Measurements from ENCODE around the gene INO80E. TPM values are rescaled to one million over a fixed set of nuclear protein-coding genes. Genes with fewer than 3 reads are reported as not detected.
"Not testable (repeated sequence)": the region's sequence is repeated elsewhere in the genome, so short reads cannot be mapped to it uniquely, and the experiment has no call there.

INO80E gene
- total and polyA plus RNA-seq, 7 donors = 30.5 to 86.9 (median 43.3) TPM

GRCh38 chr16:30010844-30011713, 15.0 kb downstream of the INO80E start, which contains the start of gene DOC2A:
Gene DOC2A (minus strand): TSS chr16:30011027. CDS start chr16:30010222, 805 bp downstream.
- intact Hi-C loops (cut with DNase I) = no loop called here
- peak in 2 of 4 donors; percentile 10 to 28 for ATAC-seq

DNA sequence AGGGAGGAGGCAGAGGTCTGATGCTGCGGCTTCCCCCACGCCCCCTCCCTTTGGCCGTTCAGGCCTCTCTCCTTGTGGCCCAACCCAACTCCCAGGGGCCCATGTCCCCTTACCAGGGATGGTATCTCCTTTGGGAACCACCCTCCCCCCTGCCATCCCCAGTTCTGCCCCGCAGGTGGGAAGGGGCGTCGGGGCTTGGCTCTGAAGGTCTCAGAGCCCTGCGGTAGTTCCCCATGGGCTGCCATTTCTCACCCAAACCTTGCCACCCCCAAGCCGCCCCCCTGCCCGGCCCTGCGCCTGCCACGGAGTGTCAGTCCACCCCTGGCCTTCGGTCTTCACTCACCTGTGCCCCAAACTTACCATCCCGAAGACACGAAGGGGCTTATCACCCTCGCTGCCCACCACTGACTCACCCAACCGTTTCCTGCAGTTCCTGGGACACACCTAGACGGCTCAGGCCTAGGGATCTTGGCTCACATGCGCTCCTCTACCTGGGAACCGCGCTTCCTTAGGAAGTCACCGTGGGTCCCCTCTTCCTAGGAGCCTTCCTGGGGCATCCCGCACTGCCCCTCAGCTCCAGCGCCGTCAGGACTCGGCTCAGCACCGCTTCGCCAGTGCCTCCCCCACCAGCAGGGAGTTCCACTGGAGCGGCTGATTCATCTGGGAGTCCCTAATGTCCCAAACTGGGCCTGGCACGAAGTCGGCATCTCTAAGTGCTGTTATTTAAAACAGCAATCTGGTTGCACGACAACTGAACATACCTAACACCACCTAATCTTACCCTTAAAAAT, 15.9 kb downstream of the INO80E start:
- peak overlapping the region; percentile 52 for H3K4me3 ChIP-seq
- WGBS, 3 donors = 17 to 21% (median 19%) methylated on average over 27 to 31 of the region's 31 CpGs

More at GRCh38 chr16:30010844-30011713, 15.0 kb downstream of the INO80E start, which contains the start of gene DOC2A:
- no peak for TF ChIP-seq CTCF (IDR thresholded peaks at IDR 0.05)
- Histone ChIP-seq H3K4me1 (no peaks in the 10 kb centered on the region), H3K27ac (no peak within 1 kb of the TSS), H3K36me3 (ENCODE audit: insufficient read depth in 1 of 2, low read depth in 1 of 2) (no peaks in the 10 kb centered on the region), H3K4me3 (peak within 1 kb of the TSS; percentile 52), H3K27me3 (ENCODE audit: insufficient read depth in 3 of 3, low read length in 2 of 3) (peaks cover 0 to 45% (median 17%) of the 10 kb centered on the region in 3 donors), H3K9me3 (no peaks in the 10 kb centered on the region)
- 1% methylated on average over 49 to 97 of the region's 99 CpGs for WGBS, 3 donors
- DNase-seq = no peak

DNA sequence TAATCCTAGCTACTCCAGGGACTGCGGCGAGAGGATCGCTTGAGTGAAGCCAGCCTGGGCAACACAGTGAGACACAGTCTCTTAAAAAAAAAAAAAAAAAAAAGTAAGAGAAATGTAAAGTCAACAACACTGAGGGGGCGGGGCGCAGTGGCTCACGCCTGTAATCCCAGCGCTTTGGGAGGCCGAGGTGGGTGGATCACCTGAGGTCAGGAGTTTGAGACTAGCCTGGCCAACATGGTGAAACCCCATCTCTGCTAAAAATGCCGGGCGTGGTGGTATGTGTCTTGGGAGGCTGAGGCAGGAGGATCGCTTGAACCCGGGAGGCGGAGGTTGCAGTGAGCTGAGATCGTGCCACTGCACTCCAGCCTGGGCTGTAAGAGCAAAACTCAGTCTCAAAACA, 16.6 kb downstream of the INO80E start:
- H3K9me3 ChIP-seq; H3K4me3 ChIP-seq; DNase-seq; H3K4me1 ChIP-seq; intact Hi-C loops (cut with DNase I); ATAC-seq; H3K36me3 ChIP-seq (ENCODE audit: insufficient read depth in 1 of 2, low read depth in 1 of 2); H3K27ac ChIP-seq: not testable (repeated sequence)
- peaks cover 0 to 45% (median 17%) of the 10 kb centered on the region in 3 donors for H3K27me3 ChIP-seq (ENCODE audit: insufficient read depth in 3 of 3, low read length in 2 of 3)
- WGBS, 3 donors = 80 to 83% (median 80%) methylated on average over 14 of the region's 14 CpGs

More for the DNA sequence above, 15.9 kb downstream of the INO80E start:
- Histone ChIP-seq H3K27me3 (ENCODE audit: insufficient read depth in 3 of 3, low read length in 2 of 3) (peaks cover 0 to 45% (median 17%) of the 10 kb centered on the region in 3 donors), H3K4me1 (no peaks in the 10 kb centered on the region), H3K36me3 (ENCODE audit: insufficient read depth in 1 of 2, low read depth in 1 of 2) (no peaks in the 10 kb centered on the region), H3K9me3 (no peaks in the 10 kb centered on the region), H3K27ac (no peak overlapping the region)
- TF ChIP-seq CTCF (IDR thresholded peaks at IDR 0.05) = no peak
- intact Hi-C loops (cut with DNase I) = no loop called here
- ATAC-seq (no peak), DNase-seq (no peak)

DNA sequence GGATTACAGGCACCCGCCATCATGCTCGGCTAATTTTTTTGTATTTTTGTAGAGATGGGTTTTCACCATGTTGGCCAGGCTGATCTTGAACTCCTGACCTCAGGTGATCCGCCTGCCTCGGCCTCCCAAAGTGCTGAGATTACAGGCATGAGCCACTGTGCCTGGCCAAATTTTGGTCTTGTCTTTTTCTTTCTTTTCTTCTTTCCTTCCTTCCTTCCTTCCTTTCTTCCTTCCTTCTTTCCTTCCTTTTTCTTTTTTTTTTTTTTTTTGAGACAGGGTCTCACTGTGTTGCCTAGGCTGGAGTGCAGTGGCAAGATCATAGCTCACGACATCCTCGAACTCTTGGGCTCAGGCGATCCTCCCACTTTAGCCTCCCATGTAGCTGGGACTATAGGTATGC, 19.4 kb downstream of the INO80E start:
- DNase-seq; H3K27ac ChIP-seq; ATAC-seq; H3K36me3 ChIP-seq (ENCODE audit: insufficient read depth in 1 of 2, low read depth in 1 of 2); H3K4me3 ChIP-seq; H3K4me1 ChIP-seq; H3K9me3 ChIP-seq; intact Hi-C loops (cut with DNase I): not testable (repeated sequence)
- WGBS, 3 donors = 78 to 90% (median 87%) methylated on average over 7 of the region's 7 CpGs
- H3K27me3 ChIP-seq (ENCODE audit: insufficient read depth in 3 of 3, low read length in 2 of 3) = peaks cover 0 to 30% (median 12%) of the 10 kb centered on the region in 3 donors

- Histone ChIP-seq H3K27ac (no peak overlapping the region), H3K9me3 (no peaks in the 10 kb centered on the region), H3K36me3 (ENCODE audit: insufficient read depth in 1 of 2, low read depth in 1 of 2) (no peaks in the 10 kb centered on the region), H3K4me1 (no peaks in the 10 kb centered on the region), H3K4me3 (no peak overlapping the region), H3K27me3 (ENCODE audit: insufficient read depth in 3 of 3, low read length in 2 of 3) (peaks cover 0 to 26% (median 5%) of the 10 kb centered on the region in 3 donors)
- 62 to 69% (median 69%) methylated on average over 8 of the region's 8 CpGs for WGBS, 3 donors
- intact Hi-C loops (cut with DNase I) = no loop called here
- TF ChIP-seq CTCF (IDR thresholded peaks at IDR 0.05) = no peak
- ATAC-seq (no peak), DNase-seq (no peak)
These were observed 20.7 kb downstream of the INO80E start for GRCh38 chr16:30016555-30017276.
